Neuronal stem cell (in vitro differentiated cells): ENCODE results near the gene SLC7A4.
A peak's percentile ranks its signal among the peaks of the same experiment; 100 is the strongest.

ENCODE experiments used
- DNase-seq: peaks from one replicate; pipeline ENCODE4 v3.0.0-alpha.2; 2013; ENCODE audit warnings: low spot score
- H2AFZ ChIP-seq: one replicate; pipeline ENCODE4 v1.6.1; 2013; ENCODE audit warnings: mild to moderate bottlenecking, low read length, inconsistent platforms
- H2AK5ac ChIP-seq: 2 replicates; pipeline ENCODE4 v1.6.1; 2013; ENCODE audit warnings: low read depth, mild to moderate bottlenecking, inconsistent platforms, low read length, moderate library complexity, mixed read lengths
- H2BK120ac ChIP-seq: 2 replicates; pipeline ENCODE4 v1.6.1; 2013; ENCODE audit warnings: low read depth, mild to moderate bottlenecking, inconsistent platforms, low read length, moderate library complexity, mixed read lengths
- H2BK12ac ChIP-seq: one replicate; pipeline ENCODE4 v1.6.1; 2013; ENCODE audit warnings: low read length, inconsistent platforms
- H2BK15ac ChIP-seq: 2 replicates; pipeline ENCODE4 v1.6.1; 2013; ENCODE audit warnings: mild to moderate bottlenecking, low read length, inconsistent platforms, mixed read lengths
- H2BK5ac ChIP-seq: one replicate; pipeline ENCODE4 v1.6.1; 2013; ENCODE audit warnings: inconsistent platforms, mild to moderate bottlenecking, low read length, moderate library complexity
- H3K14ac ChIP-seq: one replicate; pipeline ENCODE4 v1.6.1; 2013; ENCODE audit warnings: low read length, inconsistent platforms
- H3K18ac ChIP-seq: 2 replicates; pipeline ENCODE4 v1.6.1; 2013; ENCODE audit warnings: low read length, inconsistent platforms
- H3K23ac ChIP-seq: 2 replicates; pipeline ENCODE4 v1.6.1; 2013; ENCODE audit warnings: low read depth, mild to moderate bottlenecking, mixed read lengths, low read length, inconsistent platforms; ENCODE audit not compliant: poor library complexity
- H3K27ac ChIP-seq: replicated peaks from 3 replicates; pipeline ENCODE4 v1.5.1; 2013; ENCODE audit warnings: low read length, inconsistent platforms
- H3K27me3 ChIP-seq, 3 experiments: 2 replicates each; pipeline ENCODE4 v1.6.1; 2013; ENCODE audit warnings: low read length in 3 of 3, mild to moderate bottlenecking in 2 of 3, inconsistent platforms in 1 of 3, low read depth in 1 of 3, mixed read lengths in 1 of 3, moderate library complexity in 1 of 3; ENCODE audit not compliant: control insufficient read depth in 3 of 3, insufficient read depth in 3 of 3
- H3K36me3 ChIP-seq, 2 donors: replicated peaks in 1 of 2; 2 replicates each; pipeline ENCODE4 v1.6.1; 2013; ENCODE audit warnings: low read length in 2 of 2; ENCODE audit not compliant: control insufficient read depth in 2 of 2, insufficient read depth in 2 of 2
- H3K4ac ChIP-seq: 2 replicates; pipeline ENCODE4 v1.6.1; 2013; ENCODE audit warnings: inconsistent platforms, mild to moderate bottlenecking, low read length, moderate library complexity
- H3K4me1 ChIP-seq, 2 donors: 1 replicate in 1 of 2; 2 replicates in 1 of 2; pipeline ENCODE4 v1.6.1; 2013; ENCODE audit warnings: low read length in 2 of 2, low read depth in 1 of 2; ENCODE audit not compliant: control insufficient read depth in 2 of 2, insufficient read depth in 1 of 2
- H3K4me2 ChIP-seq: one replicate; pipeline ENCODE4 v1.6.1; 2013; ENCODE audit warnings: mild to moderate bottlenecking, low read length, inconsistent platforms; ENCODE audit not compliant: insufficient read depth, poor library complexity, severe bottlenecking
- H3K4me3 ChIP-seq, 2 donors: 2 replicates each; pipeline ENCODE4 v1.5.1; 2013; ENCODE audit warnings: low read length in 2 of 2, mild to moderate bottlenecking in 2 of 2, inconsistent platforms in 1 of 2, moderate library complexity in 1 of 2
- H3K79me1 ChIP-seq: one replicate; pipeline ENCODE4 v1.6.1; 2013; ENCODE audit warnings: low read depth, mild to moderate bottlenecking, inconsistent platforms, low read length, moderate library complexity
- H3K9ac ChIP-seq: one replicate; pipeline ENCODE4 v1.6.1; 2013; ENCODE audit warnings: mild to moderate bottlenecking, low read depth, low read length, inconsistent platforms; ENCODE audit not compliant: poor library complexity
- H3K9me3 ChIP-seq, 2 donors: replicated peaks in 1 of 2; 2 replicates each; pipeline versions ENCODE3 to v1.6.1; 2013; ENCODE audit warnings: low read length in 2 of 2, mild to moderate bottlenecking in 2 of 2, inconsistent platforms in 1 of 2, low read depth in 1 of 2, mixed read lengths in 1 of 2, moderate library complexity in 1 of 2; ENCODE audit not compliant: control insufficient read depth in 2 of 2, insufficient read depth in 1 of 2
- H4K8ac ChIP-seq: one replicate; pipeline ENCODE4 v1.6.1; 2013; ENCODE audit warnings: low read depth, mild to moderate bottlenecking, inconsistent platforms, low read length, moderate library complexity
- H4K91ac ChIP-seq: one replicate; pipeline ENCODE4 v1.6.1; 2013; ENCODE audit warnings: low read length, low read depth, mild to moderate bottlenecking, inconsistent platforms; ENCODE audit not compliant: poor library complexity
- WGBS, 2 donors: extraction: QIAGEN DNeasy Blood & Tissue Kit; methylation state at CpG; one replicate each; pipeline ENCODE4 v1.1.7; 2013; ENCODE audit warnings: missing lambda C conversion rate in 2 of 2, mixed read lengths in 1 of 2; ENCODE audit not compliant: insufficient read length in 2 of 2, insufficient replicate concordance in 1 of 2; ENCODE audit errors: extremely low coverage in 2 of 2; 5-methylcytosine and 5-hydroxymethylcytosine counted together

The SLC7A4 gene

DNA sequence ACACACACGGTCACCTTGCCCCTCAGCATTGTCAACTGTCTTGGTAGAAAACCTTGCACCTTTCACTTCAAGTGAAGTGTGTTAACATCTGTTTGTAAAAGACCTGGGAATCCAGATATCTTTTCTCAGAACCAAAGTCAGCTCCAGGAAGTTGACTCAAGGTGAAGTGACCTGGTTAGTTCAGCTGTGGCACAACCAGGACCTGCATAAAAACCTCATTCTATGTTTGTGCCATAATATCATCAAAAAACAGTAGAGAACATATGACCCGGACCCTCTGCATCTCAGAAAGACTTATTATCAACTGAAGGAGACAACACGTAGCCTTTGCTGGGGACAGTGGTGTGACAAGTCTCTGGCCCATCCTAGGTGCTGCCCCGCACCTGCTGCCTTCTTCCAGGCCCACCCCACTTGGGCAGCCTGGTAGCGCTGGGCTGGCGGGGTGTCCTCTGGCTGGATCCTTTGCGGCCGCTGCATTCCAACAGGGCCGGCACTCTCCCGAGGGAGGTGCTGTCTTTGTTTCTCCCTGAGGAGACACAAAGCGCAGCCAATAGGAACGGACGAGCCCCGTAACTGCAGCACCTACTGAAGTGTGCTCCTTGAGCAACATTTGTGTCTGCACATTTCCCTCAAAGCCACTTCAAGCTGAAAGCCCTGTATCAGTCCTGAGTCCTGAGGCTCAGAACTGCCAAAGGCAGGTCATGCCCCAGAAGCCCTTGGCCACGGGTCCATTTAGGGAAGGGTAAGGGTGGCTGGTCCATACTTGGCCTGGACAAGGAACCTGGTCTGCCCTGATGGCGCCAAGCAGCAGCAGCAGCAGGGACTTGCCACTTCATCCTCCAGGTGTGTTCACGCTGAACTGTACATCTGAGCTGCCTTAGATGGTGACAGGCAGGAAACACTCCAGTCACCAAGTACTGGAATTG, 38.6 kb upstream of the SLC7A4 start:
- Histone ChIP-seq H3K14ac (no peak overlapping the region), H2AK5ac (no peak overlapping the region), H3K18ac (no peak overlapping the region), H3K4me1 (peaks cover 0 to 2% of the 10 kb centered on the region in 2 donors), H3K9ac (no peak overlapping the region), H3K4me3 (no peak overlapping the region), H2BK120ac (no peak overlapping the region), H3K4ac (no peak overlapping the region), H4K8ac (no peak overlapping the region), H3K9me3 (peaks cover 0 to 5% of the 10 kb centered on the region in 2 donors), H3K27ac (no peak overlapping the region), H2BK15ac (no peak overlapping the region), H4K91ac (no peak overlapping the region), H3K36me3 (no peaks in the 10 kb centered on the region), H2BK12ac (no peak overlapping the region), H3K27me3 (peaks cover 0 to 4% (median 0%) of the 10 kb centered on the region in 3 experiments), H3K79me1 (no peaks in the 10 kb centered on the region), H3K4me2 (no peak overlapping the region), H2AFZ (no peak overlapping the region), H3K23ac (peak overlapping the region; percentile 13), H2BK5ac (no peak overlapping the region)
- DNase-seq: no peak
- no CpG with 5 or more reads among the region's 17 CpGs for WGBS, 2 donors

DNA sequence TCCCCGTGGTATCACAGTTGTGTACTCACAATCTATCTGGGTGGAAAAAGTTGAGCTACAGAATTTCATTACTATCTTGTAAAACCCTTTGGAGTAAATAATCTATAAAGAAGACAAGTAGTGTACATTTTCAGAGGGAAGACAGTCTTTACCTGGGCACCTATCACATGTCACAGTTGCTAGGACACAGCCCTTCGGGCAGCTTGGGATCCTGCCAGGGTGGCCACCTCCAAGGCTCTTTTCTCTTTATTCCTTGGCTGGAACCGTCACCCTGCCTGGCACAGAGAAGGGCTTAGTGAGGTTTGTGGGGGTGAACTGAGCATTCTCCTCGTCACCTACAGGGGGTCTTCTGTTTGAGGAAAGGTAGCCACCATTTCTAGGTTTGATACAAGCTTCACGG, 37.0 kb upstream of the SLC7A4 start:
- Histone ChIP-seq H3K14ac (no peak overlapping the region), H3K27me3 (peaks cover 0 to 7% (median 0%) of the 10 kb centered on the region in 3 experiments), H3K36me3 (no peaks in the 10 kb centered on the region), H3K27ac (no peak overlapping the region), H2BK5ac (no peak overlapping the region), H4K91ac (no peak overlapping the region), H2AK5ac (no peak overlapping the region), H2BK120ac (no peak overlapping the region), H3K9ac (no peak overlapping the region), H4K8ac (no peak overlapping the region), H2AFZ (no peak overlapping the region), H3K79me1 (no peaks in the 10 kb centered on the region), H2BK15ac (no peak overlapping the region), H3K4me2 (no peak overlapping the region), H3K9me3 (peaks cover 0 to 5% of the 10 kb centered on the region in 2 donors), H3K4me1 (peaks cover 0 to 2% of the 10 kb centered on the region in 2 donors), H3K4ac (no peak overlapping the region), H3K23ac (no peak overlapping the region), H3K4me3 (no peak overlapping the region), H2BK12ac (no peak overlapping the region), H3K18ac (no peak overlapping the region)
- no peak for DNase-seq
- no CpG with 5 or more reads among the region's 5 CpGs for WGBS, 2 donors

DNA sequence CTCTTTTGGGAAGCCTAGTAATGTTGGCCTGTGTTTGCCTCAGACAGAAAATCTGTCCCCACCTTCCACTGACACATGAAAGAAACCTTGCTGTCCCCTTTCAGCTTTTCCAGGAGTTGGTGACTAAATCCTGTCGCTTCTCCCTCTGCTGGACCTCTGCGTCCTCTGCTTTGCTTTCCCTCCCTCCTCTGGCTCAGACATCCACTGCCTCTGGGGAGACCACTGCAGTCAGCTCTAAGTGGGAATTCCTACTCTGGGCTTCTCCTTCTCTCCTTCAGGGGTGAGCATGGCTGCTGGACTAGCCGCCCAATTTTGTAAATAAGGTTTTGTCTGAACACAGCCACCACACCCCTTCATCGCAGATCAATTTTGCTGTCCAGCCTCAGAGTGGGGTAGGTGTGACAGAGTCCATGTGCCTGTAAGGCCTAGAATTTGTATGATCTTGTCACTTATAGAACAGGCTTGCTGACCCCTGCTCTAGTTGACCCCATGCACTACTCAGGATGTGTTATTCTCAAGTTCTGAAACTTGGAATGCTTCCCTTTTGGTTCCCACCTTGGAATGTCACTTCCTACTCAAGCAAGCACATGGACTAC, 36.4 kb upstream of the SLC7A4 start:
- Histone ChIP-seq H3K23ac (no peak overlapping the region), H2BK120ac (no peak overlapping the region), H3K14ac (no peak overlapping the region), H3K4ac (no peak overlapping the region), H2BK12ac (no peak overlapping the region), H3K79me1 (no peaks in the 10 kb centered on the region), H4K8ac (no peak overlapping the region), H2AK5ac (no peak overlapping the region), H2AFZ (no peak overlapping the region), H3K18ac (no peak overlapping the region), H3K27me3 (peaks cover 0 to 7% (median 0%) of the 10 kb centered on the region in 3 experiments), H3K9me3 (peaks cover 0 to 5% of the 10 kb centered on the region in 2 donors), H2BK5ac (no peak overlapping the region), H3K9ac (no peak overlapping the region), H3K27ac (no peak overlapping the region), H4K91ac (no peak overlapping the region), H3K36me3 (no peaks in the 10 kb centered on the region), H2BK15ac (no peak overlapping the region), H3K4me2 (no peak overlapping the region), H3K4me1 (peaks cover 0 to 2% of the 10 kb centered on the region in 2 donors), H3K4me3 (no peak overlapping the region)
- no CpG with 5 or more reads among the region's 4 CpGs for WGBS, 2 donors
- no peak for DNase-seq
